Measurements from ENCODE around the gene MANEA.

GRCh38 chr6:95581073-95581472 is 3.7 kb downstream of the MANEA start:
- no peak for TF ChIP-seq CTCF (conservative IDR thresholded peaks at IDR 0.05; ENCODE audit: low read length)
- no peak for TF ChIP-seq EZH2phosphoT487 (IDR thresholded peaks at IDR 0.05; ENCODE audit: borderline replicate concordance)
